Vagina (tissue), 2 donors: Measurements from ENCODE around the gene PAEP.

Experiments used
- CTCF ChIP-seq, 3 experiments: fragments of 450-650 bp in 2 of 3; fragments of 200-600 bp in 1 of 3; sonication (generic) in 1 of 3; IDR thresholded peaks; one replicate each; pipeline ENCODE4 v1.5.1; 2017 to 2019; ENCODE audit warnings: antibody characterized with exemption in 3 of 3, mild to moderate bottlenecking in 2 of 3, moderate library complexity in 2 of 3
- POLR2A ChIP-seq, 2 donors: fragments of 450-650 bp; IDR thresholded peaks; one replicate each; pipeline ENCODE4 v1.6.1; 2017; ENCODE audit warnings: antibody characterized with exemption in 2 of 2, mild to moderate bottlenecking in 2 of 2, moderate library complexity in 2 of 2
- POLR2AphosphoS5 ChIP-seq, 2 donors: sonication (generic); formaldehyde crosslinking; IDR thresholded peaks; one replicate each; pipeline ENCODE4 v1.9.0; 2017; ENCODE audit warnings: antibody characterized with exemption in 2 of 2, mild to moderate bottlenecking in 2 of 2, low read depth in 1 of 2; ENCODE audit not compliant: insufficient read depth in 1 of 2

GRCh38 chr9:135551456-135551855, 10.1 kb upstream of the PAEP start:
- no peak for TF ChIP-seq CTCF (IDR thresholded peaks at IDR 0.05)
- TF ChIP-seq POLR2A (IDR thresholded peaks at IDR 0.05), result no peak
- no peak for TF ChIP-seq POLR2AphosphoS5 (IDR thresholded peaks at IDR 0.05; ENCODE audit: insufficient read depth in 1 of 2, low read depth in 1 of 2)
